Esophagus muscularis mucosa (tissue), 4 donors: ENCODE data around the gene ZKSCAN1. TPM values are rescaled to one million over a fixed set of nuclear protein-coding genes. Genes with fewer than 3 reads are reported as not detected.

Source experiments
- DNase-seq: peaks from one replicate; pipeline ENCODE4 v3.0.0-alpha.2; 2017; ENCODE audit errors: extremely low spot score
- H3K27ac ChIP-seq, 4 donors: fragments of 200-600 bp; sonication (generic); replicated peaks in 1 of 4; 1 replicate in 3 of 4; 2 replicates in 1 of 4; pipeline ENCODE4 v1.5.1; 2016 to 2019; ENCODE audit warnings: mild to moderate bottlenecking in 1 of 4
- H3K27me3 ChIP-seq, 4 donors: fragments of 200-600 bp; sonication (generic); one replicate each; pipeline versions ENCODE4 v1.5.1 to v1.6.0; 2016 to 2019
- H3K36me3 ChIP-seq, 4 donors: fragments of 200-600 bp; sonication (generic); one replicate each; pipeline ENCODE4 v1.5.1; 2016 to 2019
- H3K4me1 ChIP-seq, 4 donors: fragments of 200-600 bp; sonication (generic); one replicate each; pipeline ENCODE4 v1.5.1; 2016 to 2019
- H3K4me3 ChIP-seq, 4 donors: fragments of 200-600 bp; sonication (generic); 1 replicate in 2 of 4; 2 replicates in 2 of 4; pipeline ENCODE4 v1.5.1; 2016 to 2019; ENCODE audit warnings: mild to moderate bottlenecking in 4 of 4, moderate library complexity in 1 of 4
- H3K9me3 ChIP-seq, 4 donors: fragments of 200-600 bp; sonication (generic); 1 replicate in 3 of 4; 2 replicates in 1 of 4; pipeline ENCODE4 v1.5.1; 2016 to 2019
- EP300 ChIP-seq: sonication (generic); formaldehyde crosslinking; IDR thresholded peaks from one replicate; pipeline ENCODE4 v1.6.1; 2017; ENCODE audit warnings: antibody characterized with exemption
- POLR2A ChIP-seq: fragments of 450-650 bp; IDR thresholded peaks from one replicate; pipeline ENCODE4 v1.6.1; 2017; ENCODE audit warnings: antibody characterized with exemption, moderate library complexity, mild to moderate bottlenecking, low read depth
- POLR2AphosphoS5 ChIP-seq, 2 donors: sonication (generic); formaldehyde crosslinking; IDR thresholded peaks; one replicate each; pipeline ENCODE4 v1.6.1; 2017; ENCODE audit warnings: antibody characterized with exemption in 2 of 2
- WGBS: methylation state at CpG from one replicate; pipeline ENCODE4 v1.1.5; 2018; 5-methylcytosine and 5-hydroxymethylcytosine counted together
- intact Hi-C: fragments of 100-400 bp; cut with DNase I; formaldehyde crosslinking; loops from one replicate; pipeline ENCODE4 v1.15.1; 2023
- total RNA-seq, 4 donors: library from RNA; depleted of rRNA; stranded (reverse); fragments of >200 nt; gene quantifications; one replicate each; pipeline versions ENCODE4 v1.1.0 to v1.2.1, GENCODE V29; 2016
- TF ChIP-seq, protein P1 (sequence below), 3 experiments: fragments of 200-600 bp in 2 of 3; fragments of 450-650 bp in 1 of 3; sonication (generic) in 2 of 3; IDR thresholded peaks; one replicate each; pipeline ENCODE4 v1.5.1; 2017 to 2019; ENCODE audit warnings: antibody characterized with exemption in 3 of 3, mild to moderate bottlenecking in 2 of 3, moderate library complexity in 1 of 3

ZKSCAN1 gene
- total RNA-seq, 4 donors from 2014 or later: 22.7 to 27.0 (median 24.0) TPM

DNA sequence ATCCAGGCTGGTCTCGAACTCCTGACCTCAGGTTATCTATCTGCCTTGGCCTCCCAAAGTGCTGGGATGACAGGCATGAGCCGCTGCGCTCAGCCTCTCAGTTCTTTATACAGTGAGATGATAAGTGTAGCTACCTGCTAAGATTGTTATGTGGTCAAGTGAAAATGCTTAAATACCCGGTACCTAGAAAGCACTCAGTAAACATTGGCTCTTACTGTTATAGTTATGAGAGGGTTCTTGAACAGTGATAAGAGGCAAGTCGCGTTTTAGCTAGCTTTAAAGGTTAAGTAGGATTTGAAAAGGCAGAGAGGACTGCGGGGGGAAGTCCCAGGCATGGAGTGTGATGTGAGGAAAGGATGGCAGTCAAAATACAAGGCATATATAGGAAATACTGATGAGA, 4.5 kb downstream of the ZKSCAN1 start:
- H3K27me3 ChIP-seq: no peaks in the 10 kb centered on the region
- peak overlapping the region in 2 of 4 donors; percentile 1 to 32 for H3K27ac ChIP-seq
- peaks cover 35 to 73% (median 65%) of the 10 kb centered on the region in 4 donors for H3K4me1 ChIP-seq
- peaks cover 17 to 49% (median 27%) of the 10 kb centered on the region in 4 donors for H3K36me3 ChIP-seq
- no peak for DNase-seq
- TF ChIP-seq POLR2A: no peak
- no peak for TF ChIP-seq POLR2AphosphoS5 (IDR thresholded peaks at IDR 0.05)
- TF ChIP-seq, protein P1, sequence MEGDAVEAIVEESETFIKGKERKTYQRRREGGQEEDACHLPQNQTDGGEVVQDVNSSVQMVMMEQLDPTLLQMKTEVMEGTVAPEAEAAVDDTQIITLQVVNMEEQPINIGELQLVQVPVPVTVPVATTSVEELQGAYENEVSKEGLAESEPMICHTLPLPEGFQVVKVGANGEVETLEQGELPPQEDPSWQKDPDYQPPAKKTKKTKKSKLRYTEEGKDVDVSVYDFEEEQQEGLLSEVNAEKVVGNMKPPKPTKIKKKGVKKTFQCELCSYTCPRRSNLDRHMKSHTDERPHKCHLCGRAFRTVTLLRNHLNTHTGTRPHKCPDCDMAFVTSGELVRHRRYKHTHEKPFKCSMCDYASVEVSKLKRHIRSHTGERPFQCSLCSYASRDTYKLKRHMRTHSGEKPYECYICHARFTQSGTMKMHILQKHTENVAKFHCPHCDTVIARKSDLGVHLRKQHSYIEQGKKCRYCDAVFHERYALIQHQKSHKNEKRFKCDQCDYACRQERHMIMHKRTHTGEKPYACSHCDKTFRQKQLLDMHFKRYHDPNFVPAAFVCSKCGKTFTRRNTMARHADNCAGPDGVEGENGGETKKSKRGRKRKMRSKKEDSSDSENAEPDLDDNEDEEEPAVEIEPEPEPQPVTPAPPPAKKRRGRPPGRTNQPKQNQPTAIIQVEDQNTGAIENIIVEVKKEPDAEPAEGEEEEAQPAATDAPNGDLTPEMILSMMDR (IDR thresholded peaks at IDR 0.05): no peak
- no peak for TF ChIP-seq EP300
- intact Hi-C loops: loop anchor here (5.0 kb wide), 1 partner anchor 32 kb away; no protein-coding TSS in a partner anchor
- 87% methylated on average over 7 of the region's 7 CpGs for WGBS
- H3K4me3 ChIP-seq: no peak overlapping the region
- no peaks in the 10 kb centered on the region for H3K9me3 ChIP-seq

GRCh38 chr7:100021297-100021696, 5.9 kb downstream of the ZKSCAN1 start:
- no peak overlapping the region for H3K4me3 ChIP-seq
- H3K27me3 ChIP-seq: no peaks in the 10 kb centered on the region
- TF ChIP-seq EP300: no peak
- TF ChIP-seq, protein P1 (IDR thresholded peaks at IDR 0.05): no peak
- 90% methylated on average over 3 of the region's 3 CpGs for WGBS
- intact Hi-C loops: no loop called here
- no peaks in the 10 kb centered on the region for H3K9me3 ChIP-seq
- DNase-seq: no peak
- peaks cover 31 to 63% (median 39%) of the 10 kb centered on the region in 4 donors for H3K36me3 ChIP-seq
- peaks cover 32 to 67% (median 59%) of the 10 kb centered on the region in 4 donors for H3K4me1 ChIP-seq
- H3K27ac ChIP-seq: peak overlapping the region in 1 of 4 donors; percentile 39

DNA sequence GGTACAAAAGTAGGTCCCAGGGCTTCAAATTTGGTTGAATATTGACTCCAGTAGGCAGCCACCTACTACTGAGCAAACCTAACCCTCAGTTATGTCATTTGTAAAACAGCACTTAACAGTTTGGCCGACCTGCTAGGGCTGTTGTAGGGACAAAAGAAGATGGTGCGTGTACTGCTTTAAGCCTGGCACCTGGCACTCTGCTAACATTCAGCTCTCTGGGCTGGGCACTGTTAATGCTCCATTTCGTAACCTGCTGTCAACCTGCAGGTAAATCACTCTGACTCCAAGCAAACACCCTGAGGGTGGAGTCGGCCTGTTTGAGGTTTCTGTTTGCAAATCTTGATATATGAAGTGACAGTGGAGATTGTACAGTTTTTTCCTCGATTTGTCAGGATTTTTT, 7.2 kb downstream of the ZKSCAN1 start:
- TF ChIP-seq EP300: no peak
- TF ChIP-seq, protein P1 (IDR thresholded peaks at IDR 0.05): no peak
- TF ChIP-seq POLR2AphosphoS5 (IDR thresholded peaks at IDR 0.05): no peak
- no peak for TF ChIP-seq POLR2A
- WGBS: 73% methylated on average over 5 of the region's 5 CpGs
- Histone ChIP-seq H3K27ac (no peak overlapping the region), H3K9me3 (no peaks in the 10 kb centered on the region), H3K4me1 (peaks cover 21 to 54% (median 46%) of the 10 kb centered on the region in 4 donors), H3K4me3 (no peak overlapping the region), H3K27me3 (no peaks in the 10 kb centered on the region), H3K36me3 (peaks cover 36 to 76% (median 51%) of the 10 kb centered on the region in 4 donors)
- intact Hi-C loops: no loop called here
- DNase-seq: no peak

DNA sequence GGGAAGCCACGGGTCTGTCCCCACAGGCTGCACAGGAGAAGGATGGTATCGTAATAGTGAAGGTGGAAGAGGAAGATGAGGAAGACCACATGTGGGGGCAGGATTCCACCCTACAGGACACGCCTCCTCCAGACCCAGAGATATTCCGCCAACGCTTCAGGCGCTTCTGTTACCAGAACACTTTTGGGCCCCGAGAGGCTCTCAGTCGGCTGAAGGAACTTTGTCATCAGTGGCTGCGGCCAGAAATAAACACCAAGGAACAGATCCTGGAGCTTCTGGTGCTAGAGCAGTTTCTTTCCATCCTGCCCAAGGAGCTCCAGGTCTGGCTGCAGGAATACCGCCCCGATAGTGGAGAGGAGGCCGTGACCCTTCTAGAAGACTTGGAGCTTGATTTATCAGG, 8.1 kb downstream of the ZKSCAN1 start:
- 94% methylated on average over 12 of the region's 12 CpGs for WGBS
- Histone ChIP-seq H3K4me1 (peaks cover 17 to 45% (median 37%) of the 10 kb centered on the region in 4 donors), H3K9me3 (no peaks in the 10 kb centered on the region), H3K27me3 (no peaks in the 10 kb centered on the region), H3K4me3 (no peak overlapping the region), H3K27ac (no peak overlapping the region), H3K36me3 (peaks cover 43 to 85% (median 60%) of the 10 kb centered on the region in 4 donors)
- intact Hi-C loops: no loop called here
- TF ChIP-seq POLR2A: no peak
- TF ChIP-seq EP300: no peak
- TF ChIP-seq, protein P1 (IDR thresholded peaks at IDR 0.05): no peak
- TF ChIP-seq POLR2AphosphoS5 (IDR thresholded peaks at IDR 0.05): no peak
- no peak for DNase-seq
